HG03025 (cell line): ENCODE data around the gene KAZN.
"Not testable (repeated sequence)": the region's sequence is repeated elsewhere in the genome, so short reads cannot be mapped to it uniquely, and the experiment has no call there.

ENCODE experiments used
- ATAC-seq: cut with Tn5 transposase; IDR thresholded peaks from one replicate; pipeline ENCODE4 v1.9.1; 2021; ENCODE audit warnings: mild to moderate bottlenecking, moderate library complexity; ENCODE audit not compliant: unreplicated experiment, low FRiP score

KAZN gene

DNA sequence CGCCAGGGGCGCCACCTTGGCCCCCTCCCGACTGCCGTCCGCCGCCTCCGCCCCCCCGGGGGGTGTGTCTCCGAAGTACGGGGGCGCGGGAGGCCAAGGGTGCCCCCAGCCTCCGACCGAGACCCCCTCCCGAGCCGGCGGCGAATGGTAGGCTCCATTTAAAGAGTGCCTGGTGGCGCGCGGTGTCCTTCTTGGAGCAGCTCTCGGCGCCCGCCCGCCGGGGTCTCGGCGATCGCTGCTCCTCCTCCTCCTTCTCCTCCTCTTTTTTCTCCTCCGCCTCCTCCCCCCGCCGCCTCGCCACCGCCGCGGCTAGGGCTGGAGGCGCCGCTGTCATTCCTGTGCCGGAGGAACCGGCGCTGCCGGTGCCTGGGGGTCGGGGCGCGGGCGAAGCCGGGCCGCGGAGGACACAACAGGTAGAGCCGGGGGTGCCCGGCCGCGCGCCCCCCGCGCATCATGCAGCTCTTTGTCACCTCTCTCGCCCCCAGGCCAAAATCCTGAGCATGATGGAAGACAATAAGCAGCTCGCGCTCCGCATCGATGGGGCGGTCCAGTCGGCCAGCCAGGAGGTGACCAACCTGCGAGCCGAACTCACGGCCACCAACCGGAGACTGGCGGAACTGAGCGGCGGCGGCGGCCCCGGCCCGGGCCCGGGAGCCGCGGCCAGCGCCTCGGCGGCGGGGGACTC is at the start of gene KAZN:
TSS of gene KAZN (plus strand) at position 188 of the 685 bp plus-strand sequence.
- ATAC-seq = no peak

DNA sequence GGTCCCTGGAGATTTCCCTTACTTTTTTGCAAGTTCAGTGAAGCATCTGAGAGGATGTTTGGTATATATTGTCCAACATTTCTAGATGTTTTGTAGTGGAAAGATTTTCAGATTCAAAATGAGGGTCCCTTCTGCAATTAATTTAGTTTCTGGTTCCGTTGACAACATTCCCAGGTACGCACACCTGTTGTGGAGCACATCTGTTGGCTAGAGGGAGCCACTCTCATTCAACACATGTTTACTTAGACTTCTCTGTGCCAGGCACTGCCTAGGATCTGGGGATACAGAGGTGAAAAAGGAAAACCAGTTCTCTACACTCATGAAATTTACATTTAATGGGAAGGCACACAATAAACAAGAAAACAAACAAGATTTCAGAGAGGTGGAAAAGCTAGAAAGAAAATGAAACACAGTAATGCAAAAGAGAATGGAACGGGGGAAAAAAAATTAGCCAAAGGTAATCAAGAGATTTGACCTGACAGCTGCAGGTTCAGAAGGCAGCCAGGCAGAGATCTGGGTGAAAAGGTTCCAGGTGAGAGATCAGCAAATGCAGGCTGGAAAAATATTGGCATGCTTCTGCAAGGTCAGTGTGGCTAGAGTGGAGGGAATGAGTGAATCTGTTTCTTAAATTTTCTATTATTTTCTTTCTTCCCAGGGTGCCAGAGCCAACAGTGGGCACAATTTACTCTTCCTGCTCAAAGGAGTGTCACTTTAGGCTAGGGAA is 48.4 kb upstream of the KAZN start:
- no peak for ATAC-seq

DNA sequence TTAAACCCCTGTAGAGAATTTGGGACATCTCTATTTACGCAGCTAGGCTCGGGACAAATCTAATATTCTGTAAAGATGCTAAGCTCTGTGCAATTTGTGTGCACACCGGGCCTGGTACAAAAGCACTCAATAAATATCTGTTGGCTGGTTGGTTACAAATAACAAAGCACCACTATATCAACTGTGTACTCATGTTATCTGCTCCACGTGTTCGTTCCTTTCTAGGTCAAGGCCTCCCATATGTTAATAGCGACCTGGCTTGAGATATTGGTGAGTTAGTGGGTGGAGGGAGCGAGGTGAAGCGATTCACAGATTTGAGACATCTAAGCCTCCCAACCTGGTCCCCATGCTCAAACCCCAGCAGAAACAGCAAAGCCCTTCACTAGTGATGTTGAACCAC is 47.1 kb upstream of the KAZN start:
- no peak for ATAC-seq

DNA sequence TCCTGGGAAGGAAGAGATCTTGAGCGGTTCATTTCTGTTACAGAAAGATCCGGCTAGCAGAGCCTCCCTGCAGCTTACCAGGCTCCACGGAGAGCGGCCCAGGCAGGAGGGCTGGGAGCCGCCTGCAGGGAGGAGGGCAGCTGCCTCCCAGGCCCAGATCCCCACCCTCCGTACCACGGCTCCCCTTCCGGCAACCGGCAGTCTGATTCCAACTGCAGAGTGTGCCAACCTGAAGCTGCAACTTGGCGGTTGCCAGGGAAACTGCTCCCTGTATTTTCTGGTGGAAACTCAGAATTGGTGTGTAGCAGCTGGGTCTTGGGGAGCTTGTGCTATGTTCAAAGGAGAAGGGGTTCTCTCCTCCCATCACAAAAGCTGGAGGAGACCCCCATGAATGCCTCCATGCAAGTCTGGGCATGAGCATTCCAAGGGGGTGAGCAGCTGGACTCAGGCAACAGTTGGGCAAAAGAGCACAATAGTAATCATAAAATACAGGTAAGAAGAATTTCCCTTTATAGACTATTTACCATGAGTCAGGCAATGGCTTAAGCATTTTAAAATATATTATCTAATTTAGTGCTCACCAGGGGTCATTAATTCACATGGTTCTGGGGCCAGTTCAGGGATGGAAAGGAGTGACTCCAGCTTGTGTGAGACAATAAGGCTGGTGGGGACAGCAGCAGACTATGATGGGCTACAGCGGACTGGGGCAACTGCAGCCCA is 46.1 kb upstream of the KAZN start:
- ATAC-seq = no peak

DNA sequence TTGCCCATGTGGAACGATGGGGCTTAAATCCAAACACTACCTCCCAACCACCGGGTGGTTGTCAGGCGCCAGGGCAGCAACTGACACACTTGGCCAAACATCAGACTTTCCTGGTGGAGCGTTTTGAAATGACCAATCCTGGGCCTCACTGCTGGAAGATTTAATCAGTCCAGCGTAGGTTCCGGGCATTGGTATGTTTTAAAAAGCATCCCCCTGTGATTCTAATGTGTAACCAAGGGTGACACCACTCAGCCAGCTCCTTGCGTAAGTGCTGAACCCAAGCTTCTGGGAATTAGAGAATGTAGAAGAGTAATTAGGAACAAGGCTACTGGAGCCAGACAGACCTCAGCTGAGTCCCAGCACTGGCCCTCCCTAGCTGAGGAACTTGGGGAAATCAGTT is 44.8 kb upstream of the KAZN start:
- ATAC-seq = no peak

DNA sequence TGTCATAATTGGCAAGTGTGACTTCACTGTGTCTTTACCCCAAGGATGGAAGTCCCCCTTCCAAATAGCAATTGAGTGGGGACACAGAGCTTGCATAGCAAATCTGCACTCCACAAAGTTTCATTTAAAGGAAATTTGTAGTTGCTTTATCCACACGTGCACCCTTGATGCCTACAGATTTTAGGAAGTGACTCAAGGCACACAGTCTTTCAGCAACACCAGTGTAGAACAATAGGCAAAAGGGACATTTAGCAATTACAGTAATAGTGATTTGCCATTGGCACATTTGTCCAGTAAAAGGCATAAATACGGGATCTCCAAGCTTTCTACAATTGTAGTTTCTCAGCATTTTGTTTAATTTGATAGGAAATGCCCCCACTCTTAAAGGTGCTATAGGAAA is 43.4 kb upstream of the KAZN start:
- no peak for ATAC-seq

DNA sequence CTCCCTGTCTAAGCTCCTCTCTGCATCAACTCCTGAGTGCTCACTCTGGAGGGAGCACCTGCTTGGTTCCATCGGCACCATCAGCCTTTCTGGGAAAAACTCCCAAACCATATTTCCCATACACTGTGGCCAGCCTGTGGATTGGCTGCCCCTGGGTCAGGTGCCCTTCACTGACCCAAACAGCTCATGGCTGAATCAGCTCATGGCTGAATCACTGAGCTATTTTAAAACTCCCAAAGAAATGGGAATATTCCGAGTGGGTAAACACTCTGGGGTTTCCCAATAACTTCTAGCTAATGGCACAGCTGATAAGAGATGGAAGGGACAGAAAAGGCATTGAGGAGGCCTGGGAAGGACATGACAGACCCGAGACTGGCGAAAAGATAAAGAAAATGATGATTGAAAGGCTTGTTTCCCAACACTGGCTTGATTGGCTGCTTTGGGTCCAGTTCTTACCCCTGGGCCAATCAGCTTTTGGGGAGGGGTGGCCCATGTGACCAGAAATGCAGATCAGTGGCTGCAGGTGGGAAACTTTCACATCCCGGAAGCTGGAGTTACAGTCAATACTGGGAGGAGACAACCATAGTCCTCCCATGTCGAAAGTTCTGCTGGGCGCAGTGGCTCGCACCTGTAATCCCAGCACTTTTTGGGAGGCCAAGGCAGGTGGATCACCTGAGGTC is 37.3 kb upstream of the KAZN start:
- no peak for ATAC-seq

DNA sequence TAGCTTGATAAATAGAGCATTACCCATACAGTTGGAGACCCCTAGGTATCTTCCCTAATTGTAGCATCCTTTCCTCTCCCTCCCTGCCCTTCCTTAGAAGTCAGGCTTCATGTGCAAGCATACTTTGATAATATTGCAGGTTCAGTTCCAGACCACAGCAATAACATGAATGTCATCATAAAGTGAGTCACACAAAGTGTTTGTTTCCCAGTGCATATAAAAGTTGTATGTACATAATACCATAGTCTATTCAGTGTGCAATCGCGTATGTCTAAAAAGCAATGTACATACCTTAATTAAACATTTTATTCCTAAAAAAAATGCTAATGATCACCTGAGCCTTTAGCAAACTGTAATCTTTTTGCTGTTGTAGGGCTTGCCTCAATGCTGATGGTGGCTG is 33.4 kb upstream of the KAZN start:
- no peak for ATAC-seq

DNA sequence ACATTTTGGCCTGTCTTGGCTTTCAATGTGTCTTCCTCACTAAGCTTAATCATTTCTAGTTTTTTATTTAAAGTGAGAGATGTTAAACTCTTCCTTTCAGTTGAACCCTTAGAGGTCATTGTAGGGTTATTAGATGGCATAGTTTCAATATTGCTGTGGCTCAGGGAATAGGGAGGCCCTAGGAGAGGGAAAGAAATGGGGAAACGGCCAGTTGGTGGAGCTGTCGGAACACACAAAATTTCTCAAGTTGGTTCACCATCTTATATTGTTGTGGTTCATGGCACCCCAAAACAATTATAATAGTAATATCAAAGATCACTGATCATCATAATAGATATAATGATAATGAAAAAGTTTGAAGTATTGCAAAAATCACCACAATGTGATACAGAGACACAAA is 31.4 kb upstream of the KAZN start:
- no peak for ATAC-seq

DNA sequence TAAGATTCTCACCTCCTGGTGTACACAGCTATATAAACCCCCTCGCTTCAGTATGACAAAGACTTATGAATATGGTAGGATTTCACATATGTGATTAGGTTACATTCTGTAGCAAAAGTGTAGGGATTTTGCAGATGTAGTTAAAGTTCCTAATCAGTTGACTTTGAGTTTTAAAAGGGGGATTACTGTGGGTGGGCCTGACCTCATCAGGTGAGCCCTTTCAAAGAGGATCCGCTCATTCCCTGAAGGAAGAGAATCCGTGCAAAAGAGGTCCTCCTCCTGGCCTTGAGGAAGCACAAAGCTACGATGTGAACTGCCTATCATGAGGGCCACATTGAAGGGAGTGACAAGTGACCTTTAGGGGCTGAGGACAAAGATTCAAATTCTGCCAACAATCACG is 30.6 kb upstream of the KAZN start:
- no peak for ATAC-seq

DNA sequence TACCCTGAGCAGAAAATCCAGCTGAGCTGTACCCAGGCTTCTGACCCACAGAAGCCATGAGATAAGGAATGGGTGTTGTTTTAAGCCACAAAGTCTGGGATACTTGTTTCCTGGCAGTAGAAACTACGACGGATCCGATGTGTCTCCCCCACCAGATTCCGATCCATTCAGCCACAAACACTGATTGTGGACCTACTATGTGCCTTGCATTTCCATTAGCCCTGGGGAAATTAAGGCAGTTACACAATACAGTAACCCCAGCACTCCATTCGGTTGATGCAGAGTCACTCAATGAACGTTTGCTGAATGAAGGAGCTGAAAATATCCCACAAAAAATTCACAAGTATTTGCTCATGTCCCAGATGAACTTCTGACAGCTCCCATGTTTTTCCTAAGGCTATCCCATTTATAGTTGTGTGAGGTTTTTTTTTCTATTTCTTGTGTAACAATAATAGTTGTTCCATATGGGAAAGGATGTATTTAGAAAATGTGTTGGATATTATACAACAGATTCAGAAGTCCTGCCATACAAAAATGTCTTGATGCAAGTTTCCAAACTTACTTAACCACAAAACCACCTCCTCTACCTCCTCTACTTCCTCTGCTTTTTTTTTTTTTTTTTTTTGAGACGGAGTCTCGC is 29.6 kb upstream of the KAZN start:
- no peak for ATAC-seq

DNA sequence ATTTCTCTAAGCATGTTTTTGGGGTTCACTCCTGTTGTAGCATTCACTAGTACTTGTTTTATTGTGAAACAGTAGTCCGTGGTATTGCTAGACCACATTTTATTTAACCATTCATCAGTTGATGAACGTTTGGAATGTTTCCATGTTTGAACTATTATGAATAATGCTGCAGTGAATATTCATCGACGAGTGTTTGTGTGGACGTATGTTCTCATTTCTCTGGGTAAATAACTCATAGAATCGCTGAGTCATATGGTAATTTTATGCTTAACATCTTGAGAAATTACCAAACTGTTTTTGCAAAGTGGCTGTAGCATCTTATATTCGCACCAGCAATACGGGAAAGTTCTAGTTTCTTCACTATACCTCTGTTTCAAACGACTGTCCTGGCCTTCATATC is 28.0 kb upstream of the KAZN start:
- no peak for ATAC-seq

DNA sequence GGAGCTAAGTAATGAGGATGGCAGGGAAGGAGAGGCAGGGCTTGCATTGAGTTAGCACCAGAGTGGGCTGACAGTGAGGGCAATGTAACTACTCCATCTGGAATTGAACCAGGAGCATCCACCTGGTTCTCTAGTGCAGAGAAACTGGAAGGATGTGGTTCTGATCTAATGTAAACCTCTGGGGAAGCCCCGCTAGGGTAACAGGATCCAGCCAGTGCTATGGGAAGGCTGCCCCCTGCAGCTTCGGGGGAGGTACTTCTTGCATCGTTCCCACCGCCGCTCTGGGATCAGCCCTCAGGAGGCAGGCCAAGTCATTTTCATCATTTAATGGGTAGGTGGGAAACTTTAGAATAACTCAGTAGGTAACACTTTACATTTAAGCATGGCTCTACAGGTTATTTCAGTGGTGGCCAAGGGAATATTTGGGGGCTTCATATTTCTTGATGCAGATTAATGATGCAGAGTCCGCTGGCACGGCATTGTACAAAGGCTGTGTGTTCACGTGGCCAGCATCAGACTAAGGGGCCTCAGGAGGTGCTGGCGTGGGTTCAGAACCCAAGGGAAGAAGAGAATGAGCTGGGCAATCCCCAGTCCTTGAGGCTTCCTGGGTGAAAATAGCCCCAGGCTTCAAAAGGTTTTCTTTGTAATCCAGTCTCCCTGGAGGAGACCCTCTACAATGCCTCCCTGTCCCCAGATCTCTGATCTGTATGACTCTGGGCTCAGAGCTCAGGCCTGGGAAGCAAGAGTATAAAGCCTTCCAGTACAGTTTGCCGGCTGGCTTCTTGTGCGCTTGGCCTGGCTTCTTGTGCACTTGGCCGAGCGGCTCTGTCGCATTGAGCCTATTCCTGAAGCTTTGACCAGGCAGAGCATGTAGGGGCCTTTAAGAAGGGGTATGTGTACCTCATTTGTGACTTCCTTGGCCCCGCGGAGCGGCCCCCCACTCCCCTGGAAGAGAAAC is 26.4 kb upstream of the KAZN start:
- ATAC-seq = no peak

DNA sequence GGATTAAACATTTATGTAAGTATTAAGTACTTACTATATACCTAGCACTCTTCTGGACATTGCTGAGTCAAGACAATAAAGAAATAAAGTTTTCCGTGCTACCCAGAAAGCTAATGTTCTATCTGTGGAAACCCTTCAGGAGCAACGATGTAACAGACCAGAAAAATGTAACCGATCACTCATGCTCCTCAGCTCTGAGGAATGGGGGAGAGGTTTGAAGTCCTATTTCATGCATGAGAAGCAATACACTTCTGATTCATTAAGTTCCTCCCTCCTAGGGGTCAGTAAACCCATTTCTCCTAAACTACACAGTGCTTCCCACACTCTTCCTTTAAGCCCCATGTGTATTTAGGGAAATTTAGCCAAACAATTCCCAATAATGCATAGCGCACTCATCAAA is 25.6 kb upstream of the KAZN start:
- ATAC-seq = no peak

DNA sequence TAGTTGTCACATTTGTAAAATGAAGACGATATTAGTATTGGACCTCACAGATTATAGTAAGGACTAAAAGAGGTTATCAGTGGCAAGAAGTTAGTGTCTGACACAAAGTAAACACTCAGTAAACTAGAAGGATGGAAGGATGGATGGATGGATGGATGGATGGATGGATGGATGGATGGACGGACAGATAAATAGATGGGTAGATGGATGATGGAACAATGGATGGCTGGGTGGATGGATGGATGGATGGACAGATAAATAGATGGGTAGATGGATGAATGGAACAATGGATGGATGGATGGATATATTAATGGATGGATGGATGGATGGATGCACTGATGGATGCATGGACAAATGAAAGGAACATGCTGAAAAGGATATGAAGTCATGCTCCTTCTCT is 22.3 kb upstream of the KAZN start:
- no peak for ATAC-seq

DNA sequence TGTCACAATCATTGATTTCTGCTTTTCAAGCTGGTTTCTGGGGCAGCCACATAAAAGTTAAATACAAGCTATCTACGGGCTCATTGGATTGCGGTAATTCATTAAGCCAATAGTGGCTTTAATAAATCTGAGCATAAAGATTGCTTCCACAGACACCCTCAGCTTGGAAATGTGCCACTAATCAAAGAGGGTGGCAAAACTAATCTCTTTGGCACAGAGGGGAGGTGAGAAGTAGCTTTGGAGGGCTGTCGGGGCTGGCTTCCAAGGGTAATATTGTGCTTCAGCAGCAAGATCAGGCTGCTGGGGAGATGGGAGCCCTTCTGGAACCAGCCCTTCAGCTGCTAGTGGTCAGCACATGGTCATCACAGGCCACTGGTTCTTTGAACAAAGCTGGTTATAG is 21.2 kb upstream of the KAZN start:
- ATAC-seq = no peak

DNA sequence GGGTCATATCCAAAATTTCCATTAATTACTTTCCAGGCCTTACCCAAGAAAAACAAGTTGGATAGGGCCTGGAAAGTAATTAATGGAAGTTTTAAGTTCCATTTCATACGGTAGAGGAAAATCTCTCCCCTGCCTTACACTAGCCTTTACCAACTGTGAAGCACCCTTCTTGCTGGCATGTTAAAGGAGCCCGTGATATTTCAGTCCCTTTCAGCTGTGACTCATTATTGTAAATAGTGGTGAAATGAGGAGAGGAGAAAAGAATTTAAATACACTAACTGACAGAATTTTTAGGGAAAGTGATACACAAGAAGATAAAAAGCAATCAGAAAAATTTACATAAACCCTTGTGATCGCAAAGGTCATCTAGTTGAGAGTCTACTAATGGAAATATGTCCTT is 20.3 kb upstream of the KAZN start:
- no peak for ATAC-seq

DNA sequence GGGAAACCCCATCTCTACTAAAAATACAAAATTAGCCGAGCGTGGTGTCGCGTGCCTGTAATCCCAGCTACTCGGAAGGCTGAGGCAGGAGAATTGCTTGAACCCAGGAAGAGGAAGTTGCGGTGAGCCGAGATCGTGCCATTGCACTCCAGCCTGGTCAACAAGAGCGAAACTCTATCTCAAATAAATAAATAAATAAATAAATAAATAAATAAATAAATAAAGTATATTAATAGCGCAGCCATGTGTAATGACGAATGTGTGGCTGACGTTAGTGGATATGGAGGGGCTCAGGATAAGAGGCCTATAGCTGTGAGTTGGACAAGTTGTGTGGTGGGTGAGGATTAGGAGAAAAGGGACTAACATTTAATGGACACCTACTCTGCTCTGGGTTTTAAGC is 18.2 kb upstream of the KAZN start:
- not testable (repeated sequence) for ATAC-seq

DNA sequence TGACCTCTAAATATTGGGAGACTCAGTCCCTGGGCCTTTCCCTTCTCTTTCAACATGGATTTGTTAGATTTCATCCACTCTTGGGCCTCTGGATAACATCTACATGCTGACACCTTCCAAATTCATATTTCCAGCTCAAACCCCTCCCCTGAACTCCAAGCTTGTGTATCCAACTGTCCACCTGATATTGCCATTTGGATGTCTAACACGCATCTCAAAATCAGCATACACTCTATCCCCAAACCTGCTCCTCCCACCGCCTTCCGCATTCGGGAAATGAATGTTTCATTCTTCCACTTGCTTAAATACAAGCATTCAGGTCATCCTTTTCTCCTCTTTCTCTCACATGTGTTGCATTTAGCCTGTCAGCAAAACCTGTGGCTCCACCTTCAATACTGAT is 17.5 kb upstream of the KAZN start:
- no peak for ATAC-seq

DNA sequence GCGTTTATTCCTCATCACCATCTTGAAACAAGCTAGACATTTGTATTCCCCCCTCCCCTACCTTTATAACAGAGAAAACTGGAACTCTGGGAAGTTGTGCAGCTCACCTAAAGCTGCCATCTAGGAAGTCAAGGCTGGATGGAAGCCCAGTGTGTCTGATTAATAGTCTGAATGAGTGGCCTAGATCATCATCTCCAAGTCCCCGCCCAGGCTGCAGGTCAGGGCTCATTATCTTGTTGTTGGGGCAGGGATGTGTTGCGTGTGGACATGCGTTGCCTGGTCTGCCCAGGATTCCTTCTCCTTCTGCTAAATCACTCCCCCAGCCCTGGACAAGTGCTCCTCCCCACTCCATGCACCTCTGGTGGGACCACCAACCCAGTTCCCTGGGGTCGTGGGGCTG is 14.7 kb upstream of the KAZN start:
- ATAC-seq = no peak
